Measurements from ENCODE around the gene MAP2K6.

GRCh38 chr17:69499318-69499717 lies 84.8 kb downstream of the MAP2K6 start:
- TF ChIP-seq CTCF (IDR thresholded peaks at IDR 0.05): no peak
- TF ChIP-seq POLR2AphosphoS5 (IDR thresholded peaks at IDR 0.05): no peak
- no peak for TF ChIP-seq POLR2A (IDR thresholded peaks at IDR 0.05)
